Measurements from ENCODE around the gene FOXD4.
"Not testable (repeated sequence)": the region's sequence is repeated elsewhere in the genome, so short reads cannot be mapped to it uniquely, and the experiment has no call there.

Gene FOXD4

GRCh38 chr9:90851-91250 is 27.4 kb downstream of the FOXD4 start:
- no CpG with 5 or more reads among the region's 1 CpG for WGBS (ENCODE audit: extremely low coverage, insufficient coverage, insufficient read length)
- not testable (repeated sequence) for H3K79me2 ChIP-seq (ENCODE audit: control insufficient read depth, insufficient read depth, low read length, poor library complexity); DNase-seq

GRCh38 chr9:88396-89037 is 29.7 kb downstream of the FOXD4 start:
- not testable (repeated sequence) for H3K23ac ChIP-seq (ENCODE audit: low read length); H3K9me3 ChIP-seq (ENCODE audit: insufficient read depth, low read depth, low read length); H2AFZ ChIP-seq (ENCODE audit: insufficient read depth, low read length, poor library complexity); H3K4me2 ChIP-seq (ENCODE audit: low read length); H3K27me3 ChIP-seq (ENCODE audit: insufficient read depth, low read length); H3K18ac ChIP-seq (ENCODE audit: low read length); H4K8ac ChIP-seq (ENCODE audit: low read depth, low read length); H2AK5ac ChIP-seq (ENCODE audit: low read length); H4K91ac ChIP-seq (ENCODE audit: low read depth, low read length); H3K4me1 ChIP-seq (ENCODE audit: control insufficient read depth in 1 of 2, insufficient read depth in 2 of 2, low read length in 2 of 2); H4K12ac ChIP-seq (ENCODE audit: low read depth, low read length); DNase-seq; H2BK120ac ChIP-seq (ENCODE audit: insufficient read depth, low read length, poor library complexity); H3K9ac ChIP-seq (ENCODE audit: low read length); H3K79me1 ChIP-seq (ENCODE audit: low read length); H3K27ac ChIP-seq (ENCODE audit: low read depth, low read length); H3K4ac ChIP-seq (ENCODE audit: low read depth, low read length); H3K36me3 ChIP-seq (ENCODE audit: control insufficient read depth in 1 of 2, insufficient read depth in 2 of 2, low read length in 2 of 2); H3K4me3 ChIP-seq (ENCODE audit: low read depth, low read length); H3K79me2 ChIP-seq (ENCODE audit: control insufficient read depth, insufficient read depth, low read length, poor library complexity); H2BK12ac ChIP-seq (ENCODE audit: low read length); H2BK5ac ChIP-seq (ENCODE audit: low read depth, low read length, poor library complexity); H3K14ac ChIP-seq (ENCODE audit: low read length)
- WGBS (ENCODE audit: extremely low coverage, insufficient coverage, insufficient read length): no CpG with 5 or more reads among the region's 11 CpGs

More at GRCh38 chr9:90851-91250, 27.4 kb downstream of the FOXD4 start:
- not testable (repeated sequence) for H3K27ac ChIP-seq (ENCODE audit: low read depth, low read length); H3K14ac ChIP-seq (ENCODE audit: low read length); H3K4me1 ChIP-seq (ENCODE audit: control insufficient read depth in 1 of 2, insufficient read depth in 2 of 2, low read length in 2 of 2); H3K4me2 ChIP-seq (ENCODE audit: low read length); H4K8ac ChIP-seq (ENCODE audit: low read depth, low read length); H2AK5ac ChIP-seq (ENCODE audit: low read length); H3K79me1 ChIP-seq (ENCODE audit: low read length); H3K27me3 ChIP-seq (ENCODE audit: insufficient read depth, low read length); H4K12ac ChIP-seq (ENCODE audit: low read depth, low read length); H3K9ac ChIP-seq (ENCODE audit: low read length); H4K91ac ChIP-seq (ENCODE audit: low read depth, low read length); H3K9me3 ChIP-seq (ENCODE audit: insufficient read depth, low read depth, low read length); H2BK5ac ChIP-seq (ENCODE audit: low read depth, low read length, poor library complexity); H2AFZ ChIP-seq (ENCODE audit: insufficient read depth, low read length, poor library complexity); H3K18ac ChIP-seq (ENCODE audit: low read length); H3K36me3 ChIP-seq (ENCODE audit: control insufficient read depth in 1 of 2, insufficient read depth in 2 of 2, low read length in 2 of 2); H2BK12ac ChIP-seq (ENCODE audit: low read length); H3K4ac ChIP-seq (ENCODE audit: low read depth, low read length); H3K23ac ChIP-seq (ENCODE audit: low read length); H2BK120ac ChIP-seq (ENCODE audit: insufficient read depth, low read length, poor library complexity); H3K4me3 ChIP-seq (ENCODE audit: low read depth, low read length)

- H3K4me2 ChIP-seq (ENCODE audit: low read length); H3K23ac ChIP-seq (ENCODE audit: low read length); H4K8ac ChIP-seq (ENCODE audit: low read depth, low read length); H3K9me3 ChIP-seq (ENCODE audit: insufficient read depth, low read depth, low read length); H3K4me1 ChIP-seq (ENCODE audit: control insufficient read depth in 1 of 2, insufficient read depth in 2 of 2, low read length in 2 of 2); H2BK5ac ChIP-seq (ENCODE audit: low read depth, low read length, poor library complexity); H2AFZ ChIP-seq (ENCODE audit: insufficient read depth, low read length, poor library complexity); H3K9ac ChIP-seq (ENCODE audit: low read length); H3K79me1 ChIP-seq (ENCODE audit: low read length); H3K27ac ChIP-seq (ENCODE audit: low read depth, low read length); H3K36me3 ChIP-seq (ENCODE audit: control insufficient read depth in 1 of 2, insufficient read depth in 2 of 2, low read length in 2 of 2); H2BK12ac ChIP-seq (ENCODE audit: low read length); H3K79me2 ChIP-seq (ENCODE audit: control insufficient read depth, insufficient read depth, low read length, poor library complexity); H4K91ac ChIP-seq (ENCODE audit: low read depth, low read length); H2AK5ac ChIP-seq (ENCODE audit: low read length); H3K4ac ChIP-seq (ENCODE audit: low read depth, low read length); H3K18ac ChIP-seq (ENCODE audit: low read length); H4K12ac ChIP-seq (ENCODE audit: low read depth, low read length); H3K4me3 ChIP-seq (ENCODE audit: low read depth, low read length); H3K14ac ChIP-seq (ENCODE audit: low read length); H3K27me3 ChIP-seq (ENCODE audit: insufficient read depth, low read length); H2BK120ac ChIP-seq (ENCODE audit: insufficient read depth, low read length, poor library complexity); DNase-seq: not testable (repeated sequence)
- no CpG with 5 or more reads among the region's 6 CpGs for WGBS (ENCODE audit: extremely low coverage, insufficient coverage, insufficient read length)
Observed at GRCh38 chr9:87860-88259, 30.4 kb downstream of the FOXD4 start.

GRCh38 chr9:87105-87504 is 31.1 kb downstream of the FOXD4 start:
- H3K27me3 ChIP-seq (ENCODE audit: insufficient read depth, low read length); H3K18ac ChIP-seq (ENCODE audit: low read length); H4K91ac ChIP-seq (ENCODE audit: low read depth, low read length); DNase-seq; H3K23ac ChIP-seq (ENCODE audit: low read length); H2AFZ ChIP-seq (ENCODE audit: insufficient read depth, low read length, poor library complexity); H3K4me3 ChIP-seq (ENCODE audit: low read depth, low read length); H3K4me1 ChIP-seq (ENCODE audit: control insufficient read depth in 1 of 2, insufficient read depth in 2 of 2, low read length in 2 of 2); H3K4me2 ChIP-seq (ENCODE audit: low read length); H3K9ac ChIP-seq (ENCODE audit: low read length); H3K4ac ChIP-seq (ENCODE audit: low read depth, low read length); H2BK12ac ChIP-seq (ENCODE audit: low read length); H2BK5ac ChIP-seq (ENCODE audit: low read depth, low read length, poor library complexity); H4K8ac ChIP-seq (ENCODE audit: low read depth, low read length); H3K79me1 ChIP-seq (ENCODE audit: low read length); H3K79me2 ChIP-seq (ENCODE audit: control insufficient read depth, insufficient read depth, low read length, poor library complexity); H3K14ac ChIP-seq (ENCODE audit: low read length); H3K9me3 ChIP-seq (ENCODE audit: insufficient read depth, low read depth, low read length); H3K27ac ChIP-seq (ENCODE audit: low read depth, low read length); H4K12ac ChIP-seq (ENCODE audit: low read depth, low read length); H3K36me3 ChIP-seq (ENCODE audit: control insufficient read depth in 1 of 2, insufficient read depth in 2 of 2, low read length in 2 of 2); H2AK5ac ChIP-seq (ENCODE audit: low read length); H2BK120ac ChIP-seq (ENCODE audit: insufficient read depth, low read length, poor library complexity): not testable (repeated sequence)
- no CpG with 5 or more reads among the region's 4 CpGs for WGBS (ENCODE audit: extremely low coverage, insufficient coverage, insufficient read length)
